ELF-1 (cell line): ENCODE measurements around the gene ADAT1.
A peak's percentile ranks its signal among the peaks of the same experiment; 100 is the strongest.
"Not testable (repeated sequence)": the region's sequence is repeated elsewhere in the genome, so short reads cannot be mapped to it uniquely, and the experiment has no call there.

Experiments used
- DNase-seq: peaks from one replicate; pipeline ENCODE4 v3.0.0-alpha.2; 2016; ENCODE audit warnings: low read depth, low spot score

The ADAT1 gene

GRCh38 chr16:75620326-75621169, 2.5 kb downstream of the ADAT1 start:
- DNase-seq: no peak

- DNase-seq: no peak
These were observed 4.3 kb downstream of the ADAT1 start for GRCh38 chr16:75618780-75619179.

- no peak for DNase-seq
These were observed 6.0 kb downstream of the ADAT1 start for GRCh38 chr16:75617121-75617520.

- no peak for DNase-seq
These were observed 6.5 kb downstream of the ADAT1 start for GRCh38 chr16:75616521-75617010.

- no peak for DNase-seq
These were observed 7.5 kb downstream of the ADAT1 start for GRCh38 chr16:75615619-75616018.

- no peak for DNase-seq
These were observed 8.8 kb downstream of the ADAT1 start for GRCh38 chr16:75614066-75614897.

- DNase-seq: no peak
These were observed 16.6 kb downstream of the ADAT1 start for GRCh38 chr16:75606507-75606906.

- no peak for DNase-seq
These were observed 19.8 kb downstream of the ADAT1 start for GRCh38 chr16:75603241-75603640.

GRCh38 chr16:75599452-75600277, 23.4 kb downstream of the ADAT1 start:
- no peak for DNase-seq

GRCh38 chr16:75593825-75594820, 29.0 kb downstream of the ADAT1 start:
- DNase-seq: peak; percentile 63

- DNase-seq: no peak
These were observed 29.8 kb downstream of the ADAT1 start for GRCh38 chr16:75593308-75593707.

GRCh38 chr16:75591927-75592326, 31.2 kb downstream of the ADAT1 start:
- DNase-seq: not testable (repeated sequence)

GRCh38 chr16:75590920-75591843, 31.9 kb downstream of the ADAT1 start:
- DNase-seq: peak; percentile 38

- no peak for DNase-seq
These were observed 33.8 kb downstream of the ADAT1 start for GRCh38 chr16:75589306-75589705.

GRCh38 chr16:75588716-75589115, 34.4 kb downstream of the ADAT1 start:
- DNase-seq: no peak

GRCh38 chr16:75584108-75584507, 39.0 kb downstream of the ADAT1 start:
- DNase-seq: no peak

- no peak for DNase-seq
These were observed 43.7 kb downstream of the ADAT1 start for GRCh38 chr16:75579281-75579834.

GRCh38 chr16:75578725-75579124, 44.4 kb downstream of the ADAT1 start:
- DNase-seq: no peak

- no peak for DNase-seq
These were observed 44.9 kb downstream of the ADAT1 start for GRCh38 chr16:75578212-75578611.
